Measurements from ENCODE around the gene PLA2G4E.
A peak's percentile ranks its signal among the peaks of the same experiment; 100 is the strongest.

The PLA2G4E gene

DNA sequence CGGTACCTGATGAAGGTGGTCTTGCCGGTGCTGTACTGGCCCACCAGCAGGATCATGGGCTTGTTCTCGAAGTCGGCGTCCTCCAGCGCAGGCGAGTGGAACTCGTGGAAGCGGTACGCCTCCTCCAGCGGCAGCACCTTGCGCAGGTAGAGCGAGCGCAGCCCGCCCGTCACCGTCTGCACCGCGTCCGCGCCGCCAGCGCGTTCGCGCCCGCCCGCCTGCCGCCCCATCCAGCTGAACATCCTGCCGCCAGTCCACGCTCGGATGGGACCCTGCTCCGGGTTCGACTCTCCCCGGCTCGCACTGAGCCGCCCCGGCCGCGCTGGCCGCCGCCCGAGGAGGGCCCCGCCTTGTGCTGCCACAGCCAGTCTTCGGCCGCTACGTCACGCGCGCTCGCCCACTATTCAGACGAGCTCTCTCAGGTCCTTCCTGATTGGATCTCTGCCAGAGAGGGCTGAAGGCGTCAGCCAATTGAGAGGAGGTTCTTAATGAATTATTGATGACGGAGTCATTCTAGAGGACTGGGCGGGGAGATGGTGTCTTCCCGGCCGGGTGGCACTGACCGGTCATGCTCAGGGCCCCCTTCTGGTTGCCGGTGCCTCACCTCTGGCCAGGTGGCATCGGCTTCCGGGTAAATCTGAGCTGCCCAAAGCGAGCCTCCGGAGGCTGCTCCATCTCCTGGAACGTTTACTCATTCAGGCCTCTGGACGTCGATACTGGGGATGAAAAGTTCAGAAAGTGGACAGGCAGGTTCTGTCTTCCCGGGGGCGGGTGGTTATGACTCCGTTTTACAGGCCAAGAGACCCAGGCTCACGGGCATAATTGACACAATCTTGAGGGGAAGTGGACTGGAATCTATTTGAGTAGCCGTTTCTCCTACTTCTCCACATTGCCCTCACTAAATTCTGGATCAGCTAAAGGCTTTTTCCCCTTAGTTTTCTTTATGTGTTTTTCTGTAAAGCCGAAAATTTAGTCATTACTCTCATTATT, 48.3 kb downstream of the PLA2G4E start, which contains the start of gene EHD4:
Gene EHD4, minus strand, starts transcription at position 305 of the 990 bp plus-strand sequence. Its CDS starts 63 bp downstream, at position 242.
- DNase-seq: peak; percentile 70 to 78

DNA sequence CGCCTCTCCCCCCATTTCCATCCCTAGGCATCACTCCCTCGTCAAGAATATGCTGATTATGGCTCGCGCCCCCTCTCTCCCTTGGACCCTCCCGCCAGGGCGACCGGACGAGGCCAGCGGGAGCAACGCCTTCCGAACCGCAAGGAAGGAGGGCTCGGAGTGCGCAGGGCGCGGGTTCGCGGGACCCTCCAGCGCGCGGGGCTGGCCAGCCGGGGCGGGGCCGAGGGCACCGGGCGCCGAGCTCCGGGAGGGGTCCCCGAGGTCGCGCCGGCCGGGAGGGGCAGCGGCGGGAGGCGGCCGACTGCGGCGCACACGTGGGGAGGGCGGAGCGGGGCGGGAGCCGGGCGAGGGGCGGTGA, 49.0 kb downstream of the PLA2G4E start:
- DNase-seq: no peak

DNA sequence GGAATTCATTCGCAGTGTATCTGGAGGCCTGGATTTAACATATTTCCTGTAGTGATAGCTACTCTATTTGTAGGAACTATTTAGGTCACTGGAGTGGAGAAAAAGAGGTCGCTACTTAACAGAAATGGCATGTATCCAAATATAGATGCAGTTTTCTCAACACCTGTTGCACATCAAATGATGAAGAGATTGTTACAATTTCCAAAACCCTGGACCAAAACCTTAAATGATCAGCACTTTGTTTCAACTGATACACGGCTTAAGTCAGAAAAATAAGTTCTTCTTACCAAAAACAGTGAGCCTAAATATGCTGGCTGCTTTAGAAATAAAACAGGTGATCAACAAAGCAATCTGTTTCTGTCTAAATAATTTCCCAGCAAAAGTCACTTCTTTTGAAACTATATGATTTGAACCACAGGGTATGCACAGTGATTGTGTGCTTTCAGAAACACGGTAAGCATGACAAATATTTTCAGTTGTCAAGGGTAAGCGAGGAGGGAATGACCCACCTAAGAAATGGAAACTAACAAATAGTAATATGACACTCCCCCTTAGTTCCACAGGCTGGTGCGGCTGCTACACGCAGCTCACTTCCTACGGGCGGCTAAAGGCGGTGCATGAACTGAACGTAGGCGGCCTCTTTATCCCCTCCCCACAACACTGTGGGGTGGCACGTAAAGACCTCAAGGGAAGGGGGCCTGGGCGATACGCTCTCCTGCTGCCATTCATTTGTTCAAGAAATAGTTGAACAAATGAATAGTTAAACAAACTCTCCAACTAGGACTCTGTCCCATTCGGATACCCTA, 49.5 kb downstream of the PLA2G4E start:
- DNase-seq: peak; percentile 7 to 20

- no peak for DNase-seq
Measured at GRCh38 chr15:41970456-41970855, 50.4 kb downstream of the PLA2G4E start.

- DNase-seq: no peak
Measured at GRCh38 chr15:41969851-41970431, 50.9 kb downstream of the PLA2G4E start.

DNA sequence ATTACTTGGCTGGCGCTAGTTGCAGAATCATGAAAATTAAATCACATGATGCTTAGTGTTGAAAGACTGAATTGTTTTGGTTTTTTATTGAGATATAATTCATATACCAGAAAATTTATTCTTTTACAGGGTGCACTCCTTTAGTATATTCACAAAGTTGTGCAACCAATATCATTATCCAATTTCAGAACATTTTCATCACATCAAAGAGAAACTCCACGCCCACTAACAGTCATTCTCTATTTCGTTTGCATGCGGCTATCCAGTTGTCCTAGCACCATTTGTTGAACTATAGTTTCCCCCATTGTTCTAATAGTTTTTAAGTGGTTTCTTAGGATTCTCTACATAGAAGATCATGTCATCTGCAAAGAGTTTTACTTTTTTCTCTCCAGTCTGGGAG, 52.1 kb downstream of the PLA2G4E start:
- DNase-seq: no peak

GRCh38 chr15:41967506-41968206, 53.2 kb downstream of the PLA2G4E start:
- DNase-seq: peak; percentile 15 to 44

- DNase-seq: no peak
Measured at GRCh38 chr15:41966920-41967465, 53.8 kb downstream of the PLA2G4E start.

- DNase-seq: no peak
Measured at GRCh38 chr15:41966414-41966812, 54.4 kb downstream of the PLA2G4E start.

- no peak for DNase-seq
Measured at GRCh38 chr15:41965441-41966413, 55.1 kb downstream of the PLA2G4E start.

DNA sequence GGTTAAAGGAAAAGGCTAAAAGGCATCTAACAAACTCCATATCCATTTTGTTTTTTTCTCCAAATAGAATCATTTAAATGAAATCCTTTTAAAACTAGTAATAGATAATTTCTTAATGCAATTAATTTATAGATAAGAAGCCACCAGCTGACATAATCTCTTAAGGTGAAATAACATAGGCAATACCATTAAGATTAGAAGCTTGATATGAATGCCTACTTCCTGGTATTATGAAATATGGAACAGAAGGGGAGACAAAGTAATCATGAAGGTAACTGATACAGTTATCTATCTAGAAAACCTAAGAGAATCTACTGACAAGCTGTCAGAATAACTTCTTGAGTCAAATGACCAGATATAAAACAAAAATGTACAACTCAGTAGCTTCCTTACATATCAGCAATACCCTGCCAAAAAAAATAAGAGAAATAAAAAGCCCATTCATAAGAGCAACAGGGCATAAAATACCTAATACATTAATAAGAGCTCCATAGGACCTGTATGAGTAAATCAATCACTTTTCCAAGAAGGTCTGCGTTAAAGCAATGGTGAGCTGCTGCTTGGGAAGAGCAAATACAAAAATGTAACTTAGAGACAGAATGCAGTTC, 59.1 kb downstream of the PLA2G4E start:
- no peak for DNase-seq

DNA sequence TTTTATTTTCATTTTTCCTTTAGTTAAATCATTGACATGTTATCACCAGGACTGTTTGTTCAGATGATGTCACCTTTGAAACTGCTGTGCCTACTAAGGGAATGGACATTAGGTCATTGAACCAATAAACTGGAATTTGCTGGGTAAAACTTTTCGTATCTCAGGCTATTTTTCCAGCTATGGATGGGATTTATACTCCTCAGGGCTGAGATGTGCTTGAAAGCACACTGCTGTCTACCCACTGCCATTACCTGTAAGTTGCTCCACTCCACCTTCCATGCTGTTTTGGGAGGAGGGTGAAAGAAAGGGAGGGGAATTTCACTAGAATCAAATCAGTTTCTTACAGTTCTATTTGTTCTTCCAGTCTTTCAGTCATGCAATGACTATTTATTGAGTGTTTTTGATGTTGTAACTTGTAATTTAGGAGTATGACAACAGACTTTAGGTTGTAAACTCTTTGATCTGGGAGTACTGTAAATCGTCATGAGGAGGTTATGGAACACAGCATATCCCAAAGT, 59.8 kb downstream of the PLA2G4E start:
- no peak for DNase-seq

DNA sequence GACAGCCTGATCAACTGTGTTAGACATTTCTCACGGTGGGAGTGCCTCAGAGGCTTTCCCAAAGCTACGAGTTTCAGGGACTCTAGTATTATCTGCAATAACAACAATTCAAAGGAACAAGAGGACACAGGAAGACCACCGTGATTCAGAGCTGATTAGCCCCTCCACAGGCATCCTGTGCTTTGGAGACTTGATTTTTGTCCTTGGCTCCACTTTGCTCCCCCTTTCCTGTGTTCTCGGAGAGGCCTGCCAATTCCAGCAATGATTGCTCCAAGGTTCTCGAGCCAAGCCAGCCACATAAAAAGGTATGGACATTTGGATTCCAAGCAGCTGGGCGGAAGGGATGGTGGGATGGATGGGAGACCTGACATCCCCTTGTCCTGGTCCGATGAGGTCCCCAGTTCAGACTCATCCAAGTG, 62.8 kb downstream of the PLA2G4E start:
- no peak for DNase-seq

DNA sequence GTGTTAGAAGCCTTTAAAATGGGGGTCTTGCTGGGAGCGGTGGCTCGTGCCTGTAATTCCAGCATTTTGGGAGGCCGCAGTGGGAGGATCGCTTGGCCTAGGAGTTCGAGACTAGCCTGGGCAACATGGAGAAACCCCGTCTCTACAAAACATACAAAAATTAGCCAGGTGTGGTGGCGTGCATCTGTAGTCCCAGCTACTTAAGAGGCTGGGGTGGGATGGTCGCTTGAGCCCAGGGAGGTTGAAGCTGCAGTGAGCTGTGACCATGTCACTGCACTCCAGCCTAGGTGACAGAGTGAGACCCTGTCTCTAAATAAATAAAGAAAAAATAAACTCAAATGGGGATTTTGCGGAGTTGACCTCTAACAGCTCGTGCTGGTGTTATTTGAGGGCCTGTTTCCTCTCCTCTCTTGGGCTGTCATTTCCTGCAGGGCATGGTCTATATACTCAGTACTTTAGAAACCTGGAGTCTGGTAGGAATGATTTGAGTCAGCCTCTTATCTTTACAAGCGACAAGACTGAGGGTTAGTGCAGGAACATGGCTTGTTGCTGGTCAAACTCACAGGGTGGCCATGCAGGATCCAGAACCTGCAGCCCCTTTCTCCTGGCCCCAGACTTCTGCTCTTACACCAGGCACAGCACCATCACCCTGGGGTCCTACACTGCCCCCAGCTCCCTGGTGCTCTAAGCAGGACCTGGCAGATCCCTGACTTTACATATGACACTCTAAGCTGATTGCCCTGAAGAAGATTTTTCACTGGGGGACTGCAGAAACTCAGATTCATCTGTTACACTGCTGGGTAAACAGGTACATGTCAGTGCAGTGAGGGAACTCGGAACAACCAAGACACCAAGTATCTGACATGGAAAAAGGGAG, 63.6 kb downstream of the PLA2G4E start:
- no peak for DNase-seq

GRCh38 chr15:41955807-41956525, 64.9 kb downstream of the PLA2G4E start:
- no peak for DNase-seq

DNA sequence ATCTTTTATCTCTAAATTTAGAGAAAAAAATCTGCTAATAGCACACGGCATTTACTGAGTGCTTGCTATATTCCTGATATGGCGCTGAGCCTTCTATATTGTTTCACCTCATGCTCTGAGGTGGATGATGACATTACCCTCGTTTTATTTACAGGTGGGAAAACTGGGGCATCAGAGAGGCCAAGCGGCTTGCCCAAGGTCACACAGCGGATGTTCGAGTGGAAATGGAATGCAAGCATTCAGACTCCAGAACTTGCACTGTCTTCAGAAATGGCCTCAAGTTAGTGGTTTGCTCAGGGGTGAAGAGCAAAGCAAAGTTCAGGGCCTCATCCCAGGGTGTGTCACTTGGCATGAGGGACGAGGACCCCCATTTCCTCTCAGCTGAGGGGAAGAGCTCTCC, 65.7 kb downstream of the PLA2G4E start:
- DNase-seq: no peak

DNA sequence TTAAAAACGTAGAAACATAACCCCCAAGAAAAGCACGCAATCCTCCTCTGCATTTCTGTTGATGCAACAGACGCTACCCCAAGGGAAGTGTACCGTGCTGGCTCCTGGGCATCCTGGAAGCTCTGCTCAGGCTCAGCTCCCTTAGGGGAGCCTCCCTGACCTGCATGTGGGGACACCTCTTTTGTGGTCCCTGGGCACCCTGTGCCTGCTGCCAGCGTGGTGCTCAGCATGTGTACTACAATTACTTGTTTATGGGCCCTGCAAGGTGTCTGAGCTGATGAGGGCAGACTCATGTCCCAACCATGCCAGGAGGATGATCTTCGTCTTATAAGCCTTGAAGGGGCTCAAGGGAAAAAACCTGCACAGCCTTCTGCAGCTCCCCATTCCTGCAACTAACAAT, 66.8 kb downstream of the PLA2G4E start:
- no peak for DNase-seq

DNA sequence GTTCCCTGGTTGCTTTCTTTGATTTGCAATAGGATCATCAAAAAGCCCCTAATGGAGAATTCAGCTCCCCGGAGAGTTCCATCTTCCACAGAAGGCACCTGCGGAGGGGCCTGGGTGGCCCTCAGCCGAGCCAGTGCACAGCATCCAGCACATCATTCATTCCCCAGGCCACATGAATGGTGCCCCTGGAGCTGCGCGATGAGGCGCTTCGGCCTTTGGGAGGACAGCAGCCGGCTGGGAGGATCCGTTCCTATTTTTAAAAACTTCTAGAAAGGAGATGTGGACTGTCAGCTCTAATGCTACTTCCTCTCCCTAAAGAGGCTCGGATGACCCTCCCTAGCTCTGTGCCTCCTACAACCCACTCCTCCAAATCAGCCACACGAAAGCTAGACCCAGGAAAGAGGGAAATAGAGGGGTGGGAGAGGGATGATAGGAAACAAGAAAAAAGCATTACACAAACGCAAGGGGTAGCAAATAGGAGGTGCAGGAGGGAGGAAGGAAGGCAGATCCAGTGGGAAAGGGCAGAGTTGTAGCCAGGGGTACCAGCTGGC, 68.8 kb downstream of the PLA2G4E start:
- no peak for DNase-seq

All from bone marrow (tissue), 2 donors.